Panc1 (cell line): ENCODE data around the gene FBXW11.

Source experiments
- CTCF ChIP-seq: fragments of 450-650 bp; IDR thresholded peaks from 2 replicates; pipeline ENCODE4 v1.5.1; 2017; ENCODE audit warnings: mild to moderate bottlenecking
- SIN3A ChIP-seq: IDR thresholded peaks from 2 replicates; pipeline ENCODE4 v1.6.1; 2012; ENCODE audit warnings: low read depth, mild to moderate bottlenecking, low read length, moderate library complexity, borderline replicate concordance; ENCODE audit not compliant: insufficient read depth

GRCh38 chr5:171842777-171843328 is 163.6 kb downstream of the FBXW11 start:
- TF ChIP-seq CTCF = no peak
- no peak for TF ChIP-seq SIN3A
